HG03457 (cell line): ENCODE measurements around the gene ACACB.

ENCODE experiments used
- ATAC-seq: cut with Tn5 transposase; IDR thresholded peaks from one replicate; pipeline ENCODE4 v1.9.1; 2021; ENCODE audit warnings: moderate number of reproducible peaks; ENCODE audit not compliant: unreplicated experiment

Gene ACACB

DNA sequence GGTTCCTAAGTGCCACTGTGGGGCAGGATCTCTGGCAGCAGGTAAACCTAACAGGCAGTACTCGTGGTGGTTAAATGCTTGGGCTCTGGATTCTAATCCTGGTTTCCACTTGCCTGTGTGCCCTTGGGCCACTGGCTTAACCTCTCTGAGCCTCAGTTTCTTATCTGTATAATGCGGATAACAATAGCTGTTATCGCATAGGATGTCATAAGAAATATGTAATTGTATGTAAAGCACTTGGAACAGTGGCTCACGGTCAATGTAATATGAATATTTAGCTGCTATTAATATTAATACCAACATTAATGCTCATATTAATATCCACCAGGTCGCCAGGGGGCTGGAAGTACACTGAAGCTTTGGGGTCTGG, 175.9 kb downstream of the ACACB start:
- no peak for ATAC-seq

GRCh38 chr12:109293106-109293505, 176.7 kb downstream of the ACACB start:
- ATAC-seq = no peak

DNA sequence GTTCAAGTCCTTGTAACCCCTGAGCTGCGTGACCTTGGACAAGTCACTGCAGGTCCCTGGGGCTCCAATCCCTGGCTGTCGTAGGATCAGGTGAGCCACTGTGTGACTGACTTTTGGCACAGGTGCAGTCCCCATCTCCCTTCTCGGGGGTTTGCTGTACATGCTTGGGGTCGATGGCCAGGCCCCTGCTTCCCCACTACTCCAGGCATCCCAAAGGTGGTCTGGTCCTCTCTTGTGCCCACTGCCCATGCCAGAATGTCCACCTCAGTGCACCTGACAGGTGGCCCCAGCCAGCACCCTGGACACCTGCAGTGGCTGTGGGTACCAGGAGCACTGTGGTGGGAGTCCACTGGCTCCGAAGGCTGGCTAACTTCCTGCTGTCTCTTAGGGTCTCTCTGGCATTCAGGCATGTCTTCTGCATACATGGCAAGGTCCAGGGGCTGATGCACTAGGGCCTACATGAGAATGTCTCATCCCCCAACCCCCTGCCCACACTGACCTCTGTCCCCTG, 178.0 kb downstream of the ACACB start:
- ATAC-seq = no peak

- ATAC-seq = no peak
Observed at GRCh38 chr12:109295764-109296425, 179.5 kb downstream of the ACACB start.

GRCh38 chr12:109296431-109296830, 180.0 kb downstream of the ACACB start:
- ATAC-seq = no peak

- no peak for ATAC-seq
Observed at GRCh38 chr12:109299849-109300248, 183.5 kb downstream of the ACACB start.

GRCh38 chr12:109301643-109302168, 185.3 kb downstream of the ACACB start:
- no peak for ATAC-seq

GRCh38 chr12:109302358-109302757, 186.0 kb downstream of the ACACB start:
- ATAC-seq = no peak

GRCh38 chr12:109302770-109303169, 186.4 kb downstream of the ACACB start:
- no peak for ATAC-seq

DNA sequence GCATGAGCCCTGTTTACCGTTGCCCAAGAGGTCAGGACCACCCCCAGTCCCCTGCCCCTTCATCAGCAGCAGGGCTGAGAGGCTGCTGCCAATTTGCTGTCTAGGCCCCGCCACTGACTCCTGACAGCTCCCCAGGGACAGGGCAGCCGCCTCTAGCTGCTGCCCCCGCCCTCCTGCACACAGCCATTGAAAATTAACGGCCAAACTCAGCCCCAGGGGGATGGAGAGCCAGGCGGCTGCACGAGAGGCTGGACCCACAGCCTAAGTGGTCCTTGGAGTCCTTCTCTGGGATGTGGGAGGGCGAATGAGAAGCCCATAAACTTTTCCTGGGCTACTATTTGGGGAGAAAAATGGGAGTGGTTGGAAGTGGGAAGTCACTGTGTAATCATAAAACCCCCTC, 188.1 kb downstream of the ACACB start:
- ATAC-seq = no peak

DNA sequence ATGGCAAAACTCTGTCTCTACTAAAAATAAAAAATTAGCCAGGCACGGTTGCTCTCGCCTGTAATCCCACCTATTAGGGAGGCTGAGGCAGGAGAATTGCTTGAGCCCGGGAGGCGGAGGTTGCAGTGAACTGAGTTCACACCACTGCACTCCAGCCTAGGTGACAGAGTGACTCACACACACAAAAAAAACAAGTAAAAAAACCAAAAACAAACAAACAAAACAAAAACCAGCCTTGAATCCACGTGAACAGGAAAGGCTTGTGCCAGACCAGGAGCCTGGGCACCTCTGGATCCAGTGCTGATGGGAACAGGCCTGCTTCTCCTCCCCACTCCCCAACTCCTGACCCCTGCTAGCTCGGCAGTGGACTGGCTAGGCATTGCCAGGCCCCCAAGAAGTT, 189.2 kb downstream of the ACACB start:
- ATAC-seq = no peak

DNA sequence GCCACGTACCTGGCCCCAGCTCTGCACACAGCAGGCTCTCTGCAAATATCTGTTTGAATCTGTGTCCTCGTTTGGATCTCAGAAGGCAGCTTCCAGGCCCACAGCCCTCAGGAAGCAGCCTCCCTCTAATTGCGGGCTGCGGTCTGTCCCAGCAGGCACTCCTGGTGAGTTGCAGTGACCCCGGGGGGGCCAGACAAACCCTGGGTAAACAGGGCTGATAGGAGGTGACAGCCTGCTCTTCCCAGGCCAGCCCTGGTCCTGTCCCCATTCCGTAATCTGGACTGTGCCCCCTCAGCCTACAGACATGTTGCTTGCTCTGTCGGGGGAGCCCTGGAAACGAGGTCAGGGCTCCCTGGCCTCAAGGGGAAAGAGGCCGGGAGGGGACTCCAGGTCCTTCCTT, 190.7 kb downstream of the ACACB start:
- no peak for ATAC-seq

- ATAC-seq = no peak
Observed at GRCh38 chr12:109308534-109309380, 192.4 kb downstream of the ACACB start, which contains the start of gene FOXN4. TSS of gene FOXN4 (minus strand) at chr12:109309284. CDS start at chr12:109308321, 963 bp downstream.

- no peak for ATAC-seq
Observed at GRCh38 chr12:109309381-109310246, 193.2 kb downstream of the ACACB start.

DNA sequence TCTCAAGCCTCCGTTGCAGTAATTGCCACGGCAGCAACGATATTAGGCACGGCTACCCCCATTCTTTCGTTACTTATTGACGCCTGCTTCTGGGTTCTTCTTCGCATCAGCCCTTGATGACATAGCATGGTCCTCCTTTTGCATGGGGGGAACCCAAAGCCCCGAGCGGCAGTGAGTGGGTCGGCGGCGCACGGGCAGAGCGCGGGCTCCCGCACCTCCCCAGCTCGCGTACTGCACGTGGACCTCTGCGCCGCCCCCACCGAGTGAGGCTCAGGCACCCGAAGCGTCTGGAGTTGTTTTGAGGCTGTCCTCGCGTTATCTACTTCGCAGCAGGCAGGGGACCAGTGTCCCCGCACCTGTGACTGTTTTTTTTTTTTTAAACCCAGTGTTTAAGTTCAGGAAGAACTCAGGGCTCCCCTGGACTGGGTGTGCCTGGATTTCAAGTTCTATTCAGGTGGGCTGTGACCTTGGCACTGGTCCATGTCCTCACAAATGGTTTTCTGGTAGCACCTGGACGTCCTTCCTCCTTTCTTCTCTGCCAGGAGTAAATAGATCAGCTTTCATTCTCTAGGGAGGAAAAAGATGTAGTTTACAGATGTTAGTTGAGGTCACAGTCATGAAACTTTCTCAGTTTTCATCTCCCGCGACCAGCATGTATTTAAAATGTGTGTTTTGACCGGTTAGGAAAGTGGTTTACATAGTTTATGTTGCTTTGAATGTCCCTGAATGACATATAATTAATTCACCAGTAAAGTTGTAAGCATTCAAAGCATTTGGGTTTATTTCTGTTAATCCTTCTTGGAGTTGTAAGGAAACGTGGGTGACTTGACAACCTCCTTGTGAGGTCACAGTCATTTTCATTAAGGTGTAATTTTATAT, 194.1 kb downstream of the ACACB start:
- ATAC-seq = no peak
